Stimulated activated CD4-positive, alpha-beta T cell treated with anti-CD3 and anti-CD28 coated beads, Interleukin-12 subunit alpha, Interleukin-12 subunit beta, amount 100 ng/mL, for 24 hours (primary cell): Measurements from ENCODE around the gene ZNF846.
A peak's percentile ranks its signal among the peaks of the same experiment; 100 is the strongest.
"Not testable (repeated sequence)": the region's sequence is repeated elsewhere in the genome, so short reads cannot be mapped to it uniquely, and the experiment has no call there.

Experiments used
- DNase-seq, 2 experiments: peaks; one replicate each; pipeline ENCODE4 v3.0.0-alpha.2; 2020; ENCODE audit warnings: low read depth in 2 of 2

The ZNF846 gene

GRCh38 chr19:9768175-9769112, at the start of gene ZNF846:
Gene ZNF846, minus strand, starts transcription at chr19:9768738. Its CDS starts 3,788 bp downstream, at chr19:9764950.
- DNase-seq = peak; percentile 87 to 91

- DNase-seq = no peak
Measured at GRCh38 chr19:9818175-9818733, 49.7 kb upstream of the ZNF846 start.

GRCh38 chr19:9811139-9811538, 42.6 kb upstream of the ZNF846 start:
- DNase-seq = no peak

GRCh38 chr19:9808855-9809824, 40.6 kb upstream of the ZNF846 start:
- DNase-seq = no peak

GRCh38 chr19:9806803-9807202, 38.3 kb upstream of the ZNF846 start:
- DNase-seq = no peak

- DNase-seq = no peak
Measured at GRCh38 chr19:9801976-9802375, 33.4 kb upstream of the ZNF846 start.

- no peak for DNase-seq
Measured at GRCh38 chr19:9799162-9799561, 30.6 kb upstream of the ZNF846 start.

- no peak for DNase-seq
Measured at GRCh38 chr19:9797871-9798270, 29.3 kb upstream of the ZNF846 start.

GRCh38 chr19:9796113-9796773, 27.7 kb upstream of the ZNF846 start:
- DNase-seq = peak; percentile 66 to 75

- peak; percentile 31 to 44 for DNase-seq
Measured at GRCh38 chr19:9793071-9793591, 24.6 kb upstream of the ZNF846 start.

GRCh38 chr19:9792206-9793070, 23.9 kb upstream of the ZNF846 start:
- DNase-seq = peak; percentile 73 to 90

GRCh38 chr19:9791552-9792205, 23.1 kb upstream of the ZNF846 start:
- DNase-seq = peak; percentile 80 to 90

GRCh38 chr19:9791073-9791367, 22.5 kb upstream of the ZNF846 start:
- not testable (repeated sequence) for DNase-seq

GRCh38 chr19:9789579-9789978, 21.0 kb upstream of the ZNF846 start:
- DNase-seq = not testable (repeated sequence)

GRCh38 chr19:9789066-9789465, 20.5 kb upstream of the ZNF846 start:
- no peak for DNase-seq

GRCh38 chr19:9788604-9789003, 20.1 kb upstream of the ZNF846 start:
- not testable (repeated sequence) for DNase-seq

GRCh38 chr19:9786819-9787218, 18.3 kb upstream of the ZNF846 start:
- no peak for DNase-seq

GRCh38 chr19:9786342-9786741, 17.8 kb upstream of the ZNF846 start:
- DNase-seq = no peak
